Effector CD4-positive, alpha-beta T cell (primary cell): ENCODE data around the gene PORCN.
A peak's percentile ranks its signal among the peaks of the same experiment; 100 is the strongest.

Experiments used
- DNase-seq: peaks from one replicate; pipeline ENCODE4 v3.0.0-alpha.2; 2020
- total RNA-seq: gene quantifications from one replicate; lab custom pipeline; 2026; lab: John Stamatoyannopoulos, UW

Gene PORCN
- total RNA-seq: 14.3 reads per million, percentile 39 among the genes with 10 or more reads in this experiment

- peak; percentile 68 for DNase-seq
Observed at GRCh38 chrX:48508400-48509244, at the start of gene PORCN. Gene PORCN (plus strand): TSS chrX:48508992. CDS start chrX:48509821, 829 bp downstream.

GRCh38 chrX:48459483-48459882, 49.3 kb upstream of the PORCN start:
- DNase-seq: no peak

GRCh38 chrX:48460031-48460430, 48.8 kb upstream of the PORCN start:
- DNase-seq: no peak

DNA sequence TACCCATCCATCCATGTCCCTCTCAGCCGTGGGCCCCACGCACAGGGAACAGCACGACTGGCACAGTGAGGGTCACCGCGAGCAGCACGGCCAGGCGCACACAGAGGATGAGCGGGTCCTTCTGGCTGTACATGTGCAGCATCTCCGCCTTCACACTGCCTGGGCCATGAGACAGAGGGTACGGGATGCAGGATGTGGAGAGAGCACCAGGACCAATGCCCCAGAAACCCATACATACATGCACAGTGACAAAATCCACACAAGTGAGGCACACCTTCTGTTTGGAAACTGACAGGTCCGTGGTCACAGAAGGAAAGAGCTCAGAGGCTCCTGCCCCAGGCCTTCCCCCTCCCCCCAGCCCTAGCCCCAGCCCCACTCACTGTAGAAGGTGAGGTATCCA, 48.2 kb upstream of the PORCN start:
- no peak for DNase-seq

GRCh38 chrX:48461830-48462229, 47.0 kb upstream of the PORCN start:
- no peak for DNase-seq

- DNase-seq: no peak
Observed at GRCh38 chrX:48465336-48465933, 43.4 kb upstream of the PORCN start.

DNA sequence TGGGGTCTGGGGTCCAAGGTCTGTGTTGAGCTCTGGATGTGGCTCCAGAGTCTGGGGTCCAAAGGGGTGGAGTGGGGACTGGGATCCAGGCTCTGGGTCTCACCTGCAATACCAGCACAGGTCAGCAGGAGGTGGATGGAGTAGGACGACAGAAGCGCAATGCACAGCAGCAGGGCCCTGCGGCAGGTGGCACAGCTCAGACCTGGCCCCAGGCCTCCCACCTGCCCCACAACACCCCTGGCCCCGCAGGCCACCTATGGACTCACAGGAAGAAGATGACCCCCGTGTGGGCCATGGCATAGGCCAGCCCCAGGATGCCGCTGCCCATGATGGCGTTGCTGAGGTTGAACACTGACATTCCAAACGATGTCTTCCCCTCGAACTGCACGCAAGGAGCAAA, 42.1 kb upstream of the PORCN start:
- no peak for DNase-seq

GRCh38 chrX:48467281-48467761, 41.5 kb upstream of the PORCN start:
- DNase-seq: no peak

GRCh38 chrX:48468247-48468671, 40.5 kb upstream of the PORCN start:
- DNase-seq: no peak

- no peak for DNase-seq
Observed at GRCh38 chrX:48468693-48469691, 39.8 kb upstream of the PORCN start.

DNA sequence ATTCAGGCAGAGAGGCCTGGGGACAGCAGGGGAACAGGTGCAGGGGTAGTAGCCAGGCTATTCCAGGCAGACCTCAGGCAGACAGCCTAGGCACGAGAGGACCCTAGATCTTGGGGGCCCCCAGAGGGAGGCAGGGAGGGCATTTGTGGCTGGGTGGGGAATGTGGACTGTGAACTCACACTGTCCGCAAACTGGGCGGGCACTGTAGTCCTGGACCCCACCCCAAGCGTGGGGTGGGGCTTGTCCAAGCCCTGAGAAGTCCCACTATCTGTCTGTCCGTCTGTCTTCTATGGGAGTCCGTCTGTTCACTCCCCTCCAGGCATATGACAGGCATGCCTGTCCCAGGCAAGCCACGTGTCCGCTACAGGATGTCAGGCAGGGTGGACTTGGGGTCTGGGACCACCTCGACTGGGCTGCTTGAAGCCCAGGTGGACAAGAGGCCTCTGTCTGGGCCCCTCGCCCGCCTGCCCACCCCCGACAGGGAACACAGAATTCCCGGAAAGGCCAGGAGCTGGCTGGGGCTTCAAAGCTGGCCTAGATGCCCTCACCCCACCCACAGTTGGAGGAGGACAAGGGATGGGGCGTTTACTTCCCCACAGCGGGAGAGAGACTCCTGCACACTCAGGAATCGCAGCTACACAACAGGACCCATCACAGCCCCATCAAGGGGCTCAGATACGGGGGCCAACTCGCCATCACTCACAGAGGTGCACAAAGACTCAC, 38.5 kb upstream of the PORCN start, which contains the start of gene SLC38A5:
Gene SLC38A5, minus strand, starts transcription at position 151 of the 723 bp plus-strand sequence. CDS start 2,336 bp downstream, outside the sequence.
- no peak for DNase-seq

- DNase-seq: no peak
Observed at GRCh38 chrX:48470833-48471118, 38.0 kb upstream of the PORCN start.

DNA sequence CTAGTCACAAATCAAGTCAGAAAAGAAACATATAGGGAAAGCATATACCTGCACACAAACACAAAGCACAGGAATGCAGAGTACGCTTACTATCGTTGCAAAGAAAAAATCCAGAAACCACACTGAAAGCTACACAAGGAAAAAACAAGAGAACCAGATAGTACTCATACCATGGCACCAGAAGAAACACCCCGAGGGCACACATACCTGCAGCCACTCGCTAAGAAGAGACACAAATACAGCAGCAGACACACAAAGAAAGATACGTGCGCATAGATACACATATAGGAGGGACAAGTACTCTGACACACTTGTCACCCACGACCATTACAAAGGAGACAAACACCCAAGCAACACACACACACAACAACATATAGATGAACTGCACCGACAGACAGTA, 37.3 kb upstream of the PORCN start:
- DNase-seq: no peak

GRCh38 chrX:48472225-48472624, 36.6 kb upstream of the PORCN start:
- DNase-seq: no peak

GRCh38 chrX:48472851-48473703, 35.7 kb upstream of the PORCN start:
- DNase-seq: no peak

DNA sequence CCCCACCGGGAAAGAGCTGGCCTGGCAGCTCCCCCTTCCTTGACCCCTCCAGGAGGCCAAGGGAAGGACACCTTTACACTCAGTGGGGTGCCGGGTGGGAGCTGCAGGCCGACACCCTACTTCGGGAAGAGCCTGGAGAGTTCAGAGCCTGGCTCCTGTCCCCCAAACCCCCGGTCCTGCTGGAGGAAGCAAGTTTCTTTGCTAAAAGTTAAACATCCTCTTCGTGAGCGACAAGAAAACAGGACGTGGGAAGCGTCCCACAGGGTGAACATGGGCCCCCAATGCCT, 35.1 kb upstream of the PORCN start:
- no peak for DNase-seq

- DNase-seq: no peak
Observed at GRCh38 chrX:48474127-48474526, 34.7 kb upstream of the PORCN start.

DNA sequence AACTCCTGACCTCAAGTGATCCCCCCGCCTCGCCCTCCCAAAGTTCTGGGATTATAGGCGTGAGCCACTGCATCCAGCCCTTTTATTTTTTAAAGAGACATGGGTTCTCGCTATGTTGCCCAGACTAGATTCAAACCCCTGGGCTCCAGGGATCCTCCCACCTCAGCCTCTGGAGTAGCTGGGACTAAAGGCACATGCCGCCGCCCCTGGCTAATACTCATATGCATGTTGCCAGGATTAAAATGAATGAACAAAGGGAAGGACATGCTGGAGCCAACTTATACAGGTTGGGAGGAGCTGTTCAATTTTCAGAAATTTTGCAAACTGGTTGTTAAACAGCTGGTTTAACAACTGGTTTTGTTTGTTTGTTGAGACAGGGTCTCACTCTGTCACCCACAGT, 34.2 kb upstream of the PORCN start:
- no peak for DNase-seq

GRCh38 chrX:48475296-48475695, 33.5 kb upstream of the PORCN start:
- no peak for DNase-seq

GRCh38 chrX:48475774-48476577, 32.8 kb upstream of the PORCN start, which contains the start of gene FTSJ1:
Gene FTSJ1 (plus strand): TSS chrX:48476199. CDS start chrX:48478048, 1,849 bp downstream.
- peak; percentile 86 for DNase-seq
